ENCODE data around the gene LCN6. TPM values are rescaled to one million over a fixed set of nuclear protein-coding genes. Genes with fewer than 3 reads are reported as not detected.

Gene LCN6
- total RNA-seq, 1 experiment from 2014 or later, result not detected

GRCh38 chr9:136721339-136722092, 26.8 kb downstream of the LCN6 start:
- intact Hi-C loops (cut with micrococcal nuclease), result loop anchor here (2.0 kb wide), 1 partner anchor 27 kb away; no protein-coding TSS in a partner anchor
- Mint-ChIP-seq H3K9me3 (ENCODE audit: unreplicated experiment) (no peaks in the 10 kb centered on the region), H3K27ac (ENCODE audit: low read depth, unreplicated experiment) (peak overlapping the region; percentile 82), H3K4me1 (ENCODE audit: insufficient read depth, unreplicated experiment) (peaks cover 20% of the 10 kb centered on the region), H3K27me3 (ENCODE audit: insufficient read depth, unreplicated experiment) (no peaks in the 10 kb centered on the region), H3K36me3 (ENCODE audit: insufficient read depth, unreplicated experiment) (peaks cover 62% of the 10 kb centered on the region), H3K4me3 (ENCODE audit: unreplicated experiment) (no peak overlapping the region)
- ChIA-PET CTCF (interaction anchor here (0.5 to 1.0 kb wide), 4 partner anchors 21 to 599 kb away, joined by 3 to 5 read pairs (median 3); no protein-coding TSS in a partner anchor), POLR2A (interaction anchor here (0.8 to 2.7 kb wide), 4 partner anchors 8 to 28 kb away, joined by 3 to 11 read pairs (median 3); no protein-coding TSS in a partner anchor)
- TF ChIP-seq CTCF (IDR thresholded peaks at IDR 0.05; ENCODE audit: unreplicated experiment), result no peak
- BruUV-seq (replicated peaks), result no TSS peak
- peak; percentile 84 for DNase-seq (ENCODE audit: unreplicated experiment)

- intact Hi-C loops (cut with micrococcal nuclease), result loop anchor here (2.0 kb wide), 1 partner anchor 26 kb away; no protein-coding TSS in a partner anchor
- Mint-ChIP-seq H3K9me3 (ENCODE audit: unreplicated experiment) (no peaks in the 10 kb centered on the region), H3K36me3 (ENCODE audit: insufficient read depth, unreplicated experiment) (peaks cover 57% of the 10 kb centered on the region), H3K4me1 (ENCODE audit: insufficient read depth, unreplicated experiment) (peaks cover 18% of the 10 kb centered on the region), H3K27me3 (ENCODE audit: insufficient read depth, unreplicated experiment) (peaks cover 5% of the 10 kb centered on the region), H3K4me3 (ENCODE audit: unreplicated experiment) (no peak overlapping the region), H3K27ac (ENCODE audit: low read depth, unreplicated experiment) (peak overlapping the region; percentile 82)
- ChIA-PET CTCF (interaction anchor here (0.5 to 0.7 kb wide), 3 partner anchors 20 to 599 kb away, joined by 3 to 5 read pairs (median 3); no protein-coding TSS in a partner anchor), POLR2A (interaction anchor here (0.8 to 1.2 kb wide), 3 partner anchors 9 to 27 kb away, joined by 3 read pairs; no protein-coding TSS in a partner anchor)
- BruUV-seq (replicated peaks), result no TSS peak
- TF ChIP-seq CTCF (IDR thresholded peaks at IDR 0.05; ENCODE audit: unreplicated experiment), result no peak
- DNase-seq (ENCODE audit: unreplicated experiment), result no peak
These were observed 27.4 kb downstream of the LCN6 start for GRCh38 chr9:136720898-136721338.

GRCh38 chr9:136720251-136720897, 28.0 kb downstream of the LCN6 start:
- TF ChIP-seq CTCF (IDR thresholded peaks at IDR 0.05; ENCODE audit: unreplicated experiment), result no peak
- no peak for DNase-seq (ENCODE audit: unreplicated experiment)
- H3K27ac Mint-ChIP-seq (ENCODE audit: low read depth, unreplicated experiment), result no peak overlapping the region
- H3K36me3 Mint-ChIP-seq (ENCODE audit: insufficient read depth, unreplicated experiment), result peaks cover 51% of the 10 kb centered on the region
- peaks cover 18% of the 10 kb centered on the region for H3K4me1 Mint-ChIP-seq (ENCODE audit: insufficient read depth, unreplicated experiment)
- BruUV-seq (replicated peaks), result no TSS peak
- H3K4me3 Mint-ChIP-seq (ENCODE audit: unreplicated experiment), result no peak overlapping the region
- intact Hi-C loops (cut with micrococcal nuclease), result loop anchor here (2.0 kb wide), 1 partner anchor 26 kb away; no protein-coding TSS in a partner anchor
- ChIA-PET CTCF (interaction anchor here (0.5 to 0.8 kb wide), 3 partner anchors 19 to 266 kb away, joined by 3 read pairs; no protein-coding TSS in a partner anchor), POLR2A (interaction anchor here (0.8 to 1.1 kb wide), 2 partner anchors 9 to 27 kb away, joined by 3 read pairs; no protein-coding TSS in a partner anchor)
- no peaks in the 10 kb centered on the region for H3K9me3 Mint-ChIP-seq (ENCODE audit: unreplicated experiment)
- peaks cover 10% of the 10 kb centered on the region for H3K27me3 Mint-ChIP-seq (ENCODE audit: insufficient read depth, unreplicated experiment)

All from MCF 10A (cell line).